ENCODE results near the gene TRIM74.
"Not testable (repeated sequence)": the region's sequence is repeated elsewhere in the genome, so short reads cannot be mapped to it uniquely, and the experiment has no call there.

GRCh38 chr7:72990146-72990913 is 21.1 kb upstream of the TRIM74 start:
- TF ChIP-seq CTCF, POLR2A, POLR2AphosphoS5 (IDR thresholded peaks at IDR 0.05): not testable (repeated sequence)
